GM19455 (cell line): ENCODE results near the gene TRABD2B.
"Not testable (repeated sequence)": the region's sequence is repeated elsewhere in the genome, so short reads cannot be mapped to it uniquely, and the experiment has no call there.

Experiments
- ATAC-seq: cut with Tn5 transposase; IDR thresholded peaks from one replicate; pipeline ENCODE4 v1.9.1; 2021; ENCODE audit not compliant: unreplicated experiment

TRABD2B gene

DNA sequence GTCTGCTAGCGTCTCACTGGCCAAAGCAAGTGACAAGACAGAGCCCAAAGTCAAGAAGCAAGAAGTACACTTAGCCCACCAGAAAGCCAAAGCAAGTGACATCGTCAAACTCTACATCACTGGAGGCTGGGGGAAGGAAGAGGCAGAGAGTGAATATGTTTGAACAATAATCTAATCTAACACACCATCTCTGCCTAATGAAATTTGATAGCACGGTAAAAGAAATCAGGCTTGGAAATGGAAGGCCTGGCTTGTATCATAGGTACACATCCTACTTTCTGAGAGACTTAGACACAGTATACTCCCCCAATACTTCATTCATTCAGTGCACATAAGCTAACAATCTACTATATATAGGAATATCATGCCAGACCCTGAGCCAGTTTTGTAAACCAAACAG is 26.3 kb downstream of the TRABD2B start:
- no peak for ATAC-seq

DNA sequence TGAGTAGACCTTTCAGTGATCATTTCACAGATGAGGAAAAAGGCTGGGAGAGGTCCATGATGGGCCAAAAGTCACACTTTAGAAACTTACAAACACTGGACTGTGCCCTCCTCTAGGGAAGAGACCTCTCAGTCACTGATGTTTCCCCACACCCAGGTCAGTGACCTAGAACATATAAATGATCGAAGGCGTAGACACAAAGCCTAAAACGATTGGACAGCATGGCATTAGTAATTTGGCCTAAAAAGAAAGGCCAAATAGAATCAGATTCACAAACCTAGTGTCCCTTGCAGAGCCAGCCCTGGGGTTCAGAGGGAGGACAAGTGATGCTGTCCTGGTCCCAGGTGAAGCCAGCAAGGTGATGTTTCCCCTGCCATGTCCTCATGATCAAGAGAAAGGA is 27.7 kb downstream of the TRABD2B start:
- ATAC-seq: no peak

DNA sequence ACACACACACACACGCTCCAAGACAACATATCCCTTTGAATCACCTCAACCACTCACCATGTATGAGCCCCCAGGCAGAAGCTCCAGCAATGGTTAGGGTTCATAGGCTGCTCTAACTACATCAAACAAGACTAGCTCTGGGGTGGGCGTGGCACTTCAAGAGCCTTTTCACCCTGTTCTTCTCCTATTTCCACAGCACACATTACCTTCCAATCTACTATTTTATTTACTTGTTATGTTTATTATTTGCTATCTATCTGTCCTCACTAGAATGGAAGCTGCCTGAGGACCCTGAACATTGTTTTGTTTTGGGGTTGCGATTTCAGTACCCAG is 28.7 kb downstream of the TRABD2B start:
- ATAC-seq: no peak

DNA sequence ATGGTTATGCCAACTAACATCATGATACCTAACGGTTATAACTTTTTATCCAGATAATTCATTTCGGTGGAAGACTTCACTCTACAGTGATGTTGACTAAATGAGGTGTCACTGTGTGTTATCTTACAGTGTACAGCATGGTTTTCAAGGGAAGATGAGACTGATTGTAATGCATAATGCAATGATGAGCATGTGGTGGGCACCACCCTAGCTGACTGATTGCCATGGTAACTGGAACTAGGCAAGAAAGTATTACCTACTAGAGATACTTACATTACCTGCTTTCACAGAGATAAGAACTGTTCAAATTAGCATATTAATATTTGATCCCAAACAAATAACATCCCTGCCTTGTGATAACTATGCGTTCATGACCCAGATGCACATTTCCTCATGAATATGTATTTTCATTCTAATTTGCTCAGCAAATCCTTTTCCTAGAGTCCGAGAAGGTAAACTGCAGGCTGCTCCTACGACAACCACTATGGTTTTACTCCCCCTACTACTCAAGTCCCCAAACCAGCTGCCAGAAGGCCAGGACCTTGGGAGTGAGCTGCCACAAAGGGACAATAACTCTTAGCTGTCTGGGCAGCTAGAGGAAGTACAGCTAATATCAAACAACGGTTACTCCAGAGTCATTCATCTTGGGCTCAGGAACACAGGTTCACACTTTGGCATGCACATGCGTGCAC is 29.2 kb downstream of the TRABD2B start:
- ATAC-seq: no peak

DNA sequence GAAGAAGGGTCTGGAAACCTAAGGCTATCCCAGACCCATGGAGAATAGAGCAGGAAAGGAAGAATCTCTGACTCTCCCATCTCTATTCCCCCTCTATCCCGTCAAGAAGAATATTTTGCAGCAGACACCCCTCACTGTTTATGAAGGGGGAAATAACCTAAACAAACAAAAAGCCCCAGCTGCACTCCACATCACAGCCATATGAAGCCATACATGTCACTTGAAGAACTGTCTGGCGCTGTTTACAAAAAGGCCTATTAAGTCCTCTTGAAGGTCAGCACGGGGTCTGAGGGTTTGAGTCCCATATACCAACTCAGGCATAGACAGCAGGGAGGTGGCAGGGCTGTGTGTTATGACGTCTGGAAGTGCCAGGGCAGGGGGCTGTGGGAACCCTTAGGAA is 31.4 kb downstream of the TRABD2B start:
- ATAC-seq: no peak

DNA sequence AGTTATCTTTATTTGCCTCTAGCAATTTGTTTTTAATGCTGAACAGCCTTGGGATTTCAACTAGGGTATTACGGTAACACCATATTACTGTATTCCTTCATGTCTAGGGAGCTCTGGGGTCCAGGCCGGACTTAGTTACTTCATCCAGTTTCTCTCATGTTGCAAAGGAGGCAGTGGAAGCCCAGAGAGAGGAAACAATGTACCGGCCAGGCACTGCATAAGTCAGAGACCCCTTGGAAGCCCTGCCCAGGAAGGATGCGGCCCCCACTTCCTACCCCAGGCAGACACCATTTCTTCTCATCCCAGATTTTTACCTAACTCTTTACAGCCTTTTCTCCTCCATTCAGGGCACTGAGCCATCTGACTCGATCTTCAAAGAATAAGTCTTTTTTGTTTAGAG is 32.5 kb downstream of the TRABD2B start:
- ATAC-seq: no peak

DNA sequence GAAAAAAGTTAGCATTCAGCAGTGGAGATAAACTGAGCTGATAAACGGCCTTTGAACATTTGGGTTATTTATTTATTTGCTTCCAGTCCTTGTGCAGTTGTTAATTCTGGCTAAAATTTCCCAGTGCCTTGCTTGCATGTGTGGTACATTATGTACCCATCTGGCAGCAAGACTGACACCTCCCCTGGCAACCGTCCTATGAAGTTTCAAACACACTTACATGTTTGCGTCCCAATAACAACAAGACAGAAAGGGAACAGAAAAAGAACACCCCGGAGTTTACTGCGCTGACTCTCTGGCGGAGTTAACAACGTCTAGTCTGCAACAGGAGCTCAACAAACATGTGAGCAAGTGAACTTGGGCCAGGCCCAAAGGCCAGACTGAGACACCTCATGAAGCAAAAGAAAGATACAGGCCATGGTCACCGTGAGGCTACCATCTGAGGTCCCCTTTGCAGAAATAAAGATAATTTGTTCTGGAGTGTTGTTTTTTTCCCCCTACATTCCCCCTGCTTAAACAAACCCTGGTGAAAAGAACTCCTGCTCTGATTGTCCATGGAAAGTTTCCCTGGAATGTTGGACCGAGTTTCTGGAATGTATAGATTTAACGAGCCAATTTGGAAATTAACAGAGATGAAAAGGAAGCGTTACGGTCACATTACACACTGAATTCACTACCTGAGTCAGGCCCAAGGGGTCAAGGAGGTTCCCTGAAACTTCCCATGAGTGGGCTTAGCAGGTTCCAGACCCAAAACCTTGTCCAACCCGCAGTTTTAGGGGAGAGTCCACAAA is 33.4 kb downstream of the TRABD2B start:
- ATAC-seq: no peak

DNA sequence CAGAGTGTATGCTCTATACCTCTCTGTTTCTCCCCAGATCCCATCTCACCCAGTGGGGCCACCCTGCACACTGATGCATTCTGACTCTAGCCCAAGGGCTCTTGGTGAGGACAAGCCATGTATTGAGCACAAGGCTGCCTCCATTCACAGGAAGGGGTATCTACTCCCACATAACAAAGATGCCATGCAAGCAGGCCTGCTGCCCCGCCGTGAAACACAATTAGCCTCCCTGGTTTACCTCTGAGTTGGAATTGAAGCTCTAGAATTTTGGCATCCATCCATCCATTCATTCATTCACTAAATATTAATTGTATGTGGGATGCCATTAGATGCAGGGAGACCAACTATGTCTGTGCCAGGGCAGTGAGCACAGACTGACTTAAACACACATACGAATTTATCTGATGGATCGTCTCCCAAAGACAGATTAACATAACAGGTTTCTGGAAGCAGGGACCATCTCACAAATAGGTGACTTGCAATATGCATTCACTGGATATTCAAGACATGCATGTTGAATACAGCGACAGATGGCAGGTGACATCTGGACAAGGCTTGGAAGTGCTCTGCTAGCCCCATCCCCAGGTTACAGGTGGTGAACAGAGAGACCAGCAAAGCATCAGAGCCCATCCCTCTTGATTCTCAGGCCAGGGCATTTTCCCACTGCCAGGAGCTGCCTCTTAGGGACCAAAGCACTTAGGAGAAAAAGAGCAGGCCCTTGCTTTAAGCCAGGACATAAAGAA is 34.3 kb downstream of the TRABD2B start:
- ATAC-seq: no peak

DNA sequence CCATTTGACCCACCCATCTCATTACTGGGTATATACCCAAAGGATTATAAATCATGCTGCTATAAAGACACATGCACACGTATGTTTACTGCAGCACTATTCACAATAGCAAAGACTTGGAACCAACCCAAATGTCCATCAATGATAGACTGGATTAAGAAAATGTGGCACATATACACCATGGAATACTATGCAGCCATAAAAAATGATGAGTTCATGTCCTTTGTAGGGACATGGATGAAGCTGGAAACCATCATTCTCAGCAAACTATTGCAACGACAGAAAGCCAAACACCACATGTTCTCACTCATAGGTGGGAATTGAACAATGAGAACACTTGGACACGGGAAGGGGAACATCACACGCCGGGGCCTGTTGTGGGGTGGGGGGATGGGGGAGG is 35.4 kb downstream of the TRABD2B start:
- not testable (repeated sequence) for ATAC-seq

DNA sequence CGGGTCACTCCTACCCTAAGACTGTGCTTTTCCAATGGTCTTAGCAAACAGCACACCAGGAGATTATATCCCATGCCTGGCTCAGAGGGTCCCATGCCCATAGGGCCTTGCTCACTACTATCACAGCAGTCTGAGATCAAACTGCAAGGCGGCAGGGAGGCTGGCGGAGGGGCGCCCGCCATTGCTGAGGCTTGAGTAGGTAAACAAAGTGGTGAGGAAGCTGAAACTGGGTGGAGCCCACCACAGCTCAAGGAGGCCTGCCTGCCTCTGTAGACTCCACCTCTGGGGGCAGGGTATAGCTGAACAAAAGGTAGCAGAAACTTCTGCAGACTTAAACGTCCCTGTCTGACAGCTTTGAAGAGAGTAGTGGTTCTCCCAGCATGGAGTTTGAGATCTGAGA is 40.7 kb downstream of the TRABD2B start:
- not testable (repeated sequence) for ATAC-seq

DNA sequence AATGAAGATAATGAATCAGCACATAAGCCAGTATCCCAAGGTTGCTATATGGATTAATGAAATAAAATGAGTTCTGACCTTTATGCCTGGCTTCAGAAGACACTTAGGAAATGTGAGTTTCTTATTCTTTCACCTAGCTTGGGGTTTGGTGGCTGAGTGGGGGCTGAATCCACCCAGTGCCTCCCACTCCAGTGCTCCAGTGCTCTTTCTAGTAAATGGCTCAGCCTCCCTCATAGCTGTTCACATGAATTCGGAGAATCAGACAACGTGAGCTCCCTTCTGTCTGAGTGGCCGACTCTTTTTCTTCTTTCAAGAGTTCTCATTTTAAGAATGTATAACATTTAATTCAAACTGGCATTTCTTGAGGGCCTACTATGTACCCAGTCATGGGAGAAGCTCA is 43.5 kb downstream of the TRABD2B start:
- ATAC-seq: no peak

DNA sequence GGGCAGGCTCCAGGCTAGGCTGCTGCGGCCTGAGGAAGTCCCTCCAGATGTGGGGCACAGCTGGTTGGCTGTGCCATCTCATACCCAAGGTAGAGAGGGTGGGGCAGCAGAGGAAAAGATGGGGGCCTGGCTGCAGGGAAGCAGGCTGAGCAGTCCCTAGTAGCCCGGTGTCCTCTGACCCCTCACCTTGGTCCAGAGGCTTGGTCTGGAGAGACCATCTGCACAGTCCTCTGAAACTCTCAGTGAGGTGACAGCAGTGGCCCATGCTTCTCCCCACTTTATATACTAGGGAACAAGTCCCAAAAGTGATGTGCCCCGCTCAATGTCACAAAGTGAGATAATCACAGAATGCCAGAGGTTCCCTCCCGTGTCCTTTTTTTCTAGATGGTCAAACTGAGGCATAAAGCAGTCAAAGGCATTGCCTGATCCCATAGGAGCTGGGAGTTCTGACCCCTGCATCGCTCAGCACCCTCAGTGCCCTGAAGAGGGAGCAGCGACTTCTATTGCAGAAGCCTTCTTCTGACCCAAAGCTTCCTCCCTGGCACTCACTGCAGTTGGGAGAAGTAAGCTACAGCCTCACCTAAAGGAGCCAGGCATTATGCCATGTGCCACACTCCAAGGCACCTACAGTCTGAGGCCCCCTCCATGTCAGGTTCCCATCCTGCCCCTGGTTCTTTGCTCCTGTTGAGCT is 45.5 kb downstream of the TRABD2B start:
- no peak for ATAC-seq

DNA sequence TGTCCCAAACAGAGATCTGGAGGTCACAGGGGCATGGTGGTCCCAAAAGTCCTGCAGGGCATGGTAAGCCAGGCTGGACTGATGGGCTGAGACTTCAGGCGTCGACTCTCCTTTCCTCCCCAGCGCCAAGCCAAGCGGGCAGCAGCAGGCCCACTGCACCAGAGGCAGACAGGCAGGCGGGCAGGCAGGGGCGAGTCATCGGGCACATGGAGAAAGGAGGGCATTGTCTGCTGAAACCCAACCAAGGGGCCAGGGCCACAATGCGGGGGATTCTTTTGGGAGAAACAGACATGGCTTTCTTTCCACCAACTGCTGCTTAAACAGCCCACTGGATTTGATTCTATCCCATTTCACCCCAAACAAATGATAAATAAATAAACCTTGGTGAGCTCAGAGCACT is 46.2 kb downstream of the TRABD2B start:
- no peak for ATAC-seq

DNA sequence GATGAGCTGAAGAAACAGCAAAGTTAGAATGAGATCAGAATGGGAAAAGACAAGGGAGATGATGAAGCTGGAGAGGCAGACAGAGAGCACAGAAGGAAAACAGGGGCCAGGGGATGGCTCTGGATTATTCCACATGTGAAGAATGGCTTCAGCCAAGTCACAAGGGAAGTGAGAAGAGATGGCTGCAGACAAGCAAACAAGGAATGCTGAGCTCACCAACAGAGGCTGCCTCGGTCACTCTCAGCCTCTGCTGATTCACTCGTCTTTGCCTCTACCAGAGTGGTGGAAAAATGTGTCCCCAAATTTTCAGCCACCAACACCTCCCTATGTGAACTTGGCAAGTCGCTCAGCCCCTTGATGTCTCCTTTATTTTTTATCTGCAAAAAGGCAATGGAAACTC is 46.7 kb downstream of the TRABD2B start:
- no peak for ATAC-seq

DNA sequence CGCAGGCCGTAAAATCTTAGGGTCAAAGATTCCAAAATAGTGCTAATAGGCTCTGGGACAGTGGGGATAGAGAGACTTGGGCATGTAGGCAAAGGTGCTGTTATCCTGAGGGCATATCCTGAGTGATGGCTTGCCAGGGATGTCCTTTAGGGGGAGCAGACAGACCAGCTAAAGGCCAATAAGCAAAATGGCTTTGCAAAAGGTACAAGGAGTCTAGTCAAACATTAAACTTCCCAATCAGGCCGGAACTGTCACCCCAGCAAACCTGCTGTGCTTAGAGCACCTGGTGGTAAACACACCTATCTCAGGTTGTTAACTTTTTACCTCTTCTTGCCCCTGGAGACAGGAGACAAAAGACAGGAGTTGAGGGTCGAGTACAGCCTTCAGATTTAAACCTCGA is 49.1 kb downstream of the TRABD2B start:
- ATAC-seq: no peak

DNA sequence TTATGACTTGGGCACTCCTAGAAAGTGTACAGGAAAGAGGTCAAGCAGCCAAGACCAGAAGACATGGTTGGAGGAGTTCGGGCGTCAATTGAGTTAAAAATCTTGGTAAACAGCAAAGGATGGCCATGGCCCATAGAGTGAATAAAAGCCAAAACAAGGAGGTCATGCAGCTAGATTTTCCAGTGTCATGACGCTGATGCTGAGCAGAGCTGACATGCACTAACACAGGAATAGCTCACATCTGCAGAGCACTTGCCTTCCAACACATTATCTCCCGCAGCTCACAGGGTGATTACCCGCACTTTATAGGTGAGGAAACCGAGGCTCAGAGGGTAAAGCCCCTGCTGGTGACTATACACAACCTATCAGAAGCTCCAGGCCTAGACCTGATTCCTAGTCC is 49.7 kb downstream of the TRABD2B start:
- no peak for ATAC-seq

DNA sequence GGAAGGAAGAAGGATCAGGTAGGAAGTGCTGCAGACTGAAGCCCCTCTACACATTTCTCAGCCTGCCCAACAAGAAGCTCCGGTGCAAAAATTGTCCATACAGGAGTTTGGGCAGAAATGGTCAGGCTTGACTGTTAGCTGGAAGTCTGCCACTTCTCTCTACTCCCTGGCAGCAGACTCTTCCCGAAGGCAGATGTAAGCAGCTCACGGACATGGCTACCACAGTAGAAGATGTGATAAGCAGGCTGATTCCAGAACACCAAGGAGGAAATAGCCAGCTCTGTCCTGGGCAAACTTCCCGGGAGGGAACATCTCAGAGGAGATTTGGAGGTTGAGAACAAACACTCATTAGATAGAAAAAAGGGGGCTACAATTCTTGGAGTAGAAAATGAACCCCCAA is 52.6 kb downstream of the TRABD2B start:
- ATAC-seq: no peak

DNA sequence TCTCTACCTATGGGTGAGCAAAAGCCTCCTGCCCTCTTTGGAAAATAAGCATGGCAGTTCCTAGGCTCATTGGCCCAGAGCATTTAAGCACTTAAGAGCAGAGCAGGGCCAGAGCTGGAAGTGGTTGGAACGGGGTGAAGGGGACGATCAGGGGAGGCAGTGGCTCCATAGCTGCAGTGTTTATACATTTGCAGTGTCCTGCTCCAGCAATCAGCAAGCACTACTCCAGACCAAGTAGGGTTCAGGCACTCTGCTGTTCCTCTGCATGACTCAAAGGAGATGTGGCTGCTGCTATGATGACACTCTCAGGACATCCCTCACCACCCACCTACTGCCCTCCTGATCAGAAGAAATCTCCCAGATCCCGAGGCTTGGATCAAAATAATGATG is 55.0 kb downstream of the TRABD2B start:
- ATAC-seq: no peak

DNA sequence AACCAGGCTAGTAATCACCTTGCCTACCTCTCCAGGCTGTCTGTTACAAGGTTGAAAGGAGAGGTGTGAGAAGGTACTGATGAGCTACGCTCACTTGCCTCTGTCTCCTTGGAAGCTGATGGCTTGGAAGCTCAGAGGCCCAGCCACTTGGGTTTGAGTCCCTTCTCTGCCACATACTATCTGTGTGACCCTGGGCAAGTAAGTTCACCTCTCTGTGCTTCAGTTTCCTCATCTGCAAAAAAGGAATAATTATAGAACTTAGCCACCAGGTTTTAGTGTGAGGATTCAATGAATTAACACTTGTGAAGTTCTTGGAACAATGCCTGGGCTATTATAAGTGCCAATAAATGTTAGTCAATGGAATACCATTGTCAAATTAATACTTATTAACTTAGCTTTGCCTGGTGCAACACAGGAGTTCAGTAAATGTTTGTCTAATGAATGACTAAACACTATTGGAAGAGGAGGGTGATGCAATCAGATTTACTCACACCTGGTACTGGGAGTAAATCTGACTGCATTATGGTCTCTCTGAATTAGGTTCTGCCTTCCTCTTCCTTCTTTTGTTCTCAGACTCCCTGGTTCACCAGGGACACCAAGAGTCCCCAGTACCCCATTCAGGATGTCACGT is 55.5 kb downstream of the TRABD2B start:
- no peak for ATAC-seq

DNA sequence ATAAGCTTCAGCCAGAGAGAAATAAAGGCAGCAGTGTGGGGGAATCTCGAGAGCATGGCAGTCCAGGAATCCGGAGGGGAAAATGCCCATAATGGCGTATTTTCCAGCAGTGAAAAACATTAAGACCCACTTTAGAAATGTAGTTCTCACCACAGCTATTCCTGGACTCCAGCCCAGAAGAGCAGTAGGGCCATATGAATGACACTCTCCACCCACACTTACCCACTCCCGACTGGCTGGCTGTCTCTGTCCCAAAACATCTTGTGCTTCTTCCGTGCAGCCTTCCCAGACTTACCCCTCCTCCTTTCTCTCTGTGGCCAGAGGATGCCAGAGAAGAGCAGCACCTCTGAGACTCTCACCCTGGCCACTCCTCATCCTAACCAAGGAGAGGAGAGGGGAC is 56.4 kb downstream of the TRABD2B start:
- no peak for ATAC-seq

DNA sequence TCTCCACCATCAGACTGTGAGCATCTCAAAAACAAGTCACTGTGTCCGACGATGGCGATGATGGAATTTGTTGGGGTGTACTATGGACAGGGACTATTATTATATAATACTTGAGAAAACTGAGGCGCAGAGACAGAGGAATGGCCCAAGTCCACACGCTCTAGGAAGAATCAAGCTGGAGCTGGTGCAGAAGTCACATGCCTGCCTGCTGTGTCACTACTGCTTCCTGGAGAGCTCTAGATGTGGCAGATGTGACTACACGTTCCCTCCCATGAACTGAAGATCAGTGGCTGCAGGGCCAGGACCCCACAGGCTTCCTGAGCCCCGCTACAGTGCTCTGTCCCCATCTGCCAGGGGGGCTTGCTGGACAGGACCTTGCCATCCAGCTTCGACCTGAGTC is 56.9 kb downstream of the TRABD2B start:
- ATAC-seq: no peak
